H1 (cell line): ENCODE measurements around the gene C19orf73.
"Not testable (repeated sequence)": the region's sequence is repeated elsewhere in the genome, so short reads cannot be mapped to it uniquely, and the experiment has no call there.

ENCODE experiments used
- CBX5 ChIP-seq: fragments of 300-800, 300-1000 bp; sonication (generic); IDR thresholded peaks from 2 replicates; pipeline ENCODE4 v1.7.1; 2016; ENCODE audit warnings: antibody characterized with exemption, low read length, low read depth
- KDM1A ChIP-seq: fragments of 200-600, 300-600 bp; sonication (generic); IDR thresholded peaks from 2 replicates; pipeline ENCODE4 v1.7.1; 2016; ENCODE audit warnings: mild to moderate bottlenecking, low read length, borderline replicate concordance
- NRF1 ChIP-seq: IDR thresholded peaks from 2 replicates; pipeline ENCODE4 v1.6.1; 2011; ENCODE audit warnings: mild to moderate bottlenecking, low read depth, low read length, improper control_type of control experiment
- PHF8 ChIP-seq: fragments of 200-600 bp; sonication (generic); conservative IDR thresholded peaks from 2 replicates; pipeline ENCODE4 v1.7.1; 2012; ENCODE audit warnings: low read depth, mild to moderate bottlenecking, inconsistent platforms, low read length, moderate library complexity
- RAD21 ChIP-seq, 2 experiments: IDR thresholded peaks in 1 of 2; conservative IDR thresholded peaks in 1 of 2; 2 replicates each; pipeline ENCODE4 v1.6.1; 2011; ENCODE audit warnings: low read depth in 2 of 2, low read length in 2 of 2, improper control_type of control experiment in 1 of 2, inconsistent platforms in 1 of 2, mild to moderate bottlenecking in 1 of 2, moderate library complexity in 1 of 2
- TAF7 ChIP-seq: optimal IDR thresholded peaks from 2 replicates; pipeline ENCODE3; 2011; ENCODE audit warnings: low read depth, mild to moderate bottlenecking, inconsistent platforms, low read length, moderate library complexity, borderline replicate concordance

- not testable (repeated sequence) for TF ChIP-seq RAD21 (IDR thresholded peaks at IDR 0.05 in 1 of 2, conservative IDR thresholded peaks at IDR 0.05 in 1 of 2; ENCODE audit: low read depth in 2 of 2, low read length in 2 of 2); PHF8; NRF1; CBX5; KDM1A; TAF7
These were observed 4.3 kb upstream of the C19orf73 start for GRCh38 chr19:49123285-49123684.
